Osteocyte (in vitro differentiated cells): ENCODE data around the gene BTF3. TPM values are rescaled to one million over a fixed set of nuclear protein-coding genes. Genes with fewer than 3 reads are reported as not detected.
A peak's percentile ranks its signal among the peaks of the same experiment; 100 is the strongest.

ENCODE experiments used
- DNase-seq: peaks from one replicate; pipeline ENCODE4 v3.0.0; 2021; ENCODE audit warnings: mixed read lengths; ENCODE audit not compliant: unreplicated experiment; ENCODE audit errors: extremely low spot score
- H3K27ac Mint-ChIP-seq: one replicate; pipeline ENCODE4 v1.8.0; 2021; ENCODE audit warnings: mild to moderate bottlenecking, mixed read lengths; ENCODE audit not compliant: unreplicated experiment
- H3K27me3 Mint-ChIP-seq: one replicate; pipeline ENCODE4 v1.8.0; 2021; ENCODE audit warnings: mixed read lengths; ENCODE audit not compliant: unreplicated experiment
- H3K36me3 Mint-ChIP-seq: one replicate; pipeline ENCODE4 v1.8.0; 2021; ENCODE audit warnings: mixed read lengths; ENCODE audit not compliant: unreplicated experiment
- H3K4me1 Mint-ChIP-seq: one replicate; pipeline ENCODE4 v1.8.0; 2021; ENCODE audit warnings: mixed read lengths; ENCODE audit not compliant: unreplicated experiment
- H3K4me3 Mint-ChIP-seq: one replicate; pipeline ENCODE4 v1.8.0; 2021; ENCODE audit warnings: mild to moderate bottlenecking, moderate library complexity, mixed read lengths; ENCODE audit not compliant: unreplicated experiment
- H3K9me3 Mint-ChIP-seq: one replicate; pipeline ENCODE4 v1.8.0; 2021; ENCODE audit warnings: mixed read lengths; ENCODE audit not compliant: unreplicated experiment
- CTCF ChIP-seq: fragments of 200-600 bp; sonication (generic); IDR thresholded peaks from 2 replicates; pipeline ENCODE4 v1.5.0; 2021; ENCODE audit warnings: antibody characterized with exemption, mild to moderate bottlenecking, moderate library complexity
- total RNA-seq: library from RNA; stranded (reverse); gene quantifications from 2 replicates; pipeline ENCODE4 v1.2.1, GENCODE V29; 2021

BTF3 gene
- total RNA-seq, 1 donor from 2014 or later: 565 TPM

- no peak for DNase-seq
- TF ChIP-seq CTCF: no peak
- no peak overlapping the region for H3K4me3 Mint-ChIP-seq
- no peak overlapping the region for H3K27ac Mint-ChIP-seq
- H3K36me3 Mint-ChIP-seq: no peaks in the 10 kb centered on the region
- peaks cover 38% of the 10 kb centered on the region for H3K27me3 Mint-ChIP-seq
- no peaks in the 10 kb centered on the region for H3K9me3 Mint-ChIP-seq
- peaks cover 4% of the 10 kb centered on the region for H3K4me1 Mint-ChIP-seq
These were observed 30.8 kb downstream of the BTF3 start for GRCh38 chr5:73529081-73529480.

DNA sequence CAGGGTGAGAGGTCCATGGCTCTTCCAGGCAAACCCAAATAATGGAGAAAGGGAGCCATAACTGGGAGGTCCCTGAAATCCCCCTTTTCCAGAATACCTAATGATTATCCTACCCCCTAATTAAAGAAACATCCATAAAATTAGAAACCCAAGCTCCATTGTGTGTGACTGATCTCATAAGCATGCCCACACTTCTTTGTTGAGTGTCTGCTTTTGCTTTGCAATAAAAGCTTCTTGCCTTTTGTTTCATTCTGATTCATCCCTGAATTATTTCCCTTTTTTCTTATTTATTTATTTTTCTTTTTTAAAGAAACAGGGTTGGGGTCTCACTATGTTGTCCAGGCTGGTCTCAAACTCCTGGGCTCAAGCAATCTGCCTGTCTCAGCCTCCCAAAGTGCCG, 33.1 kb downstream of the BTF3 start:
- Mint-ChIP-seq H3K27ac (no peak overlapping the region), H3K27me3 (peaks cover 49% of the 10 kb centered on the region), H3K9me3 (peaks cover 6% of the 10 kb centered on the region), H3K4me1 (no peaks in the 10 kb centered on the region), H3K36me3 (no peaks in the 10 kb centered on the region), H3K4me3 (no peak overlapping the region)
- TF ChIP-seq CTCF: no peak
- DNase-seq: no peak

GRCh38 chr5:73532195-73532594, 34.0 kb downstream of the BTF3 start:
- Mint-ChIP-seq H3K4me3 (no peak overlapping the region), H3K9me3 (peaks cover 6% of the 10 kb centered on the region), H3K36me3 (no peaks in the 10 kb centered on the region), H3K27me3 (peaks cover 49% of the 10 kb centered on the region), H3K4me1 (no peaks in the 10 kb centered on the region), H3K27ac (no peak overlapping the region)
- DNase-seq: no peak
- no peak for TF ChIP-seq CTCF

- no peak for DNase-seq
- Mint-ChIP-seq H3K9me3 (peaks cover 6% of the 10 kb centered on the region), H3K36me3 (no peaks in the 10 kb centered on the region), H3K4me1 (no peaks in the 10 kb centered on the region), H3K27ac (no peak overlapping the region), H3K4me3 (no peak overlapping the region), H3K27me3 (peaks cover 37% of the 10 kb centered on the region)
- no peak for TF ChIP-seq CTCF
These were observed 35.9 kb downstream of the BTF3 start for GRCh38 chr5:73534011-73534644.

DNA sequence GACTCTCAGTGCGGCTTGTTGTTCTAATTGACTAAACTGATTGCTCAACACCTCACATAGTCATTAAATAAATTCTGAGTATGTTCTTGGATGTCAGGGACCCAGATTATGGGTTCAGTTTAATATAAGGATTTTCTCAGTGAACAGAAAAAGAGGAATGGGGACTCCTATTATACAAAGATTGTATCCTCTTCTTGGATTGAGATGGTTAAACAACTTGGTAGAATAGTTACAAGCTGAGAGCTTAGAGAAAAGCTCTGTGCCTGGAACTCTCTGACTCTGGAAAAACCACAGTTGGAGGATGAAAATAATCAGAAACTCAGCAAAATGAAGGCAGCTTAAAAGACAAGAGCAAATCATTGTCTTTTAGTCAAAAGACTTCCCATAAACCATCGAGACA, 36.7 kb downstream of the BTF3 start:
- Mint-ChIP-seq H3K27me3 (peaks cover 38% of the 10 kb centered on the region), H3K4me3 (no peak overlapping the region), H3K9me3 (peaks cover 6% of the 10 kb centered on the region), H3K27ac (no peak overlapping the region), H3K36me3 (no peaks in the 10 kb centered on the region), H3K4me1 (no peaks in the 10 kb centered on the region)
- DNase-seq: peak; percentile 4
- no peak for TF ChIP-seq CTCF
